ENCODE results near the gene SLC35B2. TPM values are rescaled to one million over a fixed set of nuclear protein-coding genes. Genes with fewer than 3 reads are reported as not detected.

SLC35B2 gene
- total and polyA plus RNA-seq, 9 of the 15 experiments (the other 6 are each of a cell fraction or from before 2014, with no cell fraction given), result 14.5 to 59.1 (median 47.1) TPM

GRCh38 chr6:44257025-44257752, at the start of gene SLC35B2 (continued):
- 0 out of 2 replicates have a peak, but pooled peaks have one; percentile 4 for TF ChIP-seq TAF7 (tag; IDR thresholded peaks at IDR 0.05)
- 0 out of 2 replicates have a peak, but pooled peaks have one; percentile 29 for TF ChIP-seq ZNF197 (CRISPR knock-in tag; IDR thresholded peaks at IDR 0.05; ENCODE audit: low read depth)
- peak; percentile 6 for TF ChIP-seq ZNF146 (CRISPR knock-in tag; IDR thresholded peaks at IDR 0.05; ENCODE audit: unreplicated experiment)
- TF ChIP-seq SETDB1 (IDR thresholded peaks at IDR 0.05; ENCODE audit: low read length), result no peak
- no peak for TF ChIP-seq ATF4 (CRISPR knock-in tag; IDR thresholded peaks at IDR 0.05)
- TF ChIP-seq CLOCK (CRISPR knock-in tag; IDR thresholded peaks at IDR 0.05; ENCODE audit: borderline replicate concordance), result peak; percentile 93
- TF ChIP-seq ZNF318 (IDR thresholded peaks at IDR 0.05; ENCODE audit: borderline replicate concordance in 1 of 2, low read depth in 1 of 2), result no peak
- TF ChIP-seq ESRRB (CRISPR knock-in tag; IDR thresholded peaks at IDR 0.05; ENCODE audit: borderline replicate concordance), result no peak
- no peak for TF ChIP-seq THRAP3 (IDR thresholded peaks at IDR 0.05; ENCODE audit: borderline replicate concordance)
- no peak for TF ChIP-seq SAFB (IDR thresholded peaks at IDR 0.05; ENCODE audit: borderline replicate concordance, low read depth, low read length)

Measured in K562 (cell line).